ENCODE data around the gene MEI1.

MEI1 gene

GRCh38 chr22:41684194-41684593, 15.1 kb upstream of the MEI1 start:
- TF ChIP-seq CTCF (IDR thresholded peaks at IDR 0.05) (no peak), ZFX (IDR thresholded peaks at IDR 0.05; ENCODE audit: borderline replicate concordance) (no peak)
- H3K27ac ChIP-seq, result no peak overlapping the region

DNA sequence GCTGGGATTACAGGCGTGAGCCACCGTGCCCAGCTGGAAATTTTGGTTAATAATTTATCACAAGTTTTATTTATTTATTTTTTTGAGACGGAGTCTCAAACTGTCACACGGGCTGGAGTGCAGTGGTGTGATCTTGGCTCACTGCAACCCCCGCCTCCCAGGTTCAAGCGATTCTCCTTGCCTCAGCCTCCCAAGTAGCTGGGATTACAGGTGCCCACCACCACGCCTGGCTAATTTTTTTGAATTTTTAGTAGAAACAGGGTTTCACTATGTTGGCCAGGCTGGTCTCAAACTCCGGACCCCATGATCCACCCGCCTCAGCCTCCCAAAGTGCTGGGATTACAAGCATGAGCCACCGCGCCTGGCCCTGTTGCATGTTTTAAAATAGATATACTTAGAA, 12.4 kb upstream of the MEI1 start:
- peak overlapping the region; percentile 91; the same call in 1 of the 2 replicates for H3K27ac ChIP-seq

DNA sequence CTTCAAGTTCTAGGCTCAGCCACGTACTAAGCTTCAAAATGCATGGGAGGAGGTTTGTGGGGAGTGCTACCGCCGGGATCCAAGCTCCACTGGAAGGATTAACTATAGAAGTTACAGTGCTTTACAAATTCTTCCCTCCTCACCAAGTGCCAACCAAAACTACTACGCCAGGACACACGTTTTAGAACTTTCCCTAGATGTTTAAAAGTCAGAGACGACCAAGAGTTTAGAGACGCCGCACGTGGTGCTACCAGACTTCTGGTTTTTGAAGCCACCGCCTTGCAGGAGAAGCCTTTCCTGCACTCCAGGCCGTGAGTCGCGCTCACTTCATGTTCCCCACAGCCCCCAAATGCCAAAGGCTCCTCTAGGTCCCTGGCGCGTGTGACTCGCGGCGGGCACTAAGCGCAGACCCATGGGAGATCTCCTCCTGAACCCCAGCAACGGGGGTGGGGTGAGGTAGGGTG, 11.4 kb upstream of the MEI1 start:
- TF ChIP-seq ZFX (IDR thresholded peaks at IDR 0.05; ENCODE audit: borderline replicate concordance), result no peak
- TF ChIP-seq CTCF (IDR thresholded peaks at IDR 0.05), result no peak
- peak overlapping the region; percentile 91 for H3K27ac ChIP-seq

DNA sequence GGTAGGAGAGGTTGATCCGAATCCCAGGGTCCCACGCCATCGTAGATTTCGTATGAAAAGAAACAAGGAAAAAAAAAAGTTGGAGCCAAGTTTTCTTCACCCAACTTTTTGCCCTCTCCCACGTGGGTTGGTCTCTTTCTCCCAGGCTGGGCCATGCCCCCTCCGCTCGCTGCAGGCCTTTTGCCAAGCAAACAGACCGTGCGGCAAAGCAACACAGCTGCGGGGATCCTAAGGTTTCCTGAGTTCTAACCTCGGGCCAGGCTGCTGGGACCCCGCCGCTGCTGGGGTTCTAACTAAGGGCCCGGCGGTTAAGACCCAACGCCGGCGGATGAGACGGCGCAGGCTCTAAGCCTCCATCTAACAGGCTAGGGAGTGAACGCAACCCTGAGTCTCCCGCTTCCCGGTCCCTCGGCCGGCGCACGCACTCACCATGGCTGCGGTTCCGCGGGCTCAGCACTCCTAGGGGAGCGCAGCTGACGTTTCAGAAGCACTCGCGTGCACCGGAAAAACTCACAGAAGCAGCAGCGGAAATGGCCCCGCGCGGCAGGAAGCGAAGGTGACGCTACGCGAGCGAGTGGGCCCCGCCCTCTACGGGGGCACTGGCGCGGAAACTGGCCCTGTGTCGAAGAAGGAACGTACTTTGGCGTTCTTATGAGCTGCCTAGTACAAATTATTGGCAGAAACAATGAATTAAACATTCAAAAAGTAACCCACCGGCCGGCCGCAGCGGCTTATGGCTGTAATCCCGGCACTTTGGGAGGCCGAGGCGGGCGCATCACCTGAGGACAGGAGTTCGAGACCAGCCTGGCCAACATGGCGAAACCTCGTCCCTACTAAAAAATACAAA, 10.7 kb upstream of the MEI1 start, which contains the start of gene SNU13:
SNU13 (minus strand) TSS at position 503 of the 847 bp plus-strand sequence; CDS start at position 432, 71 bp downstream.
- H3K27ac ChIP-seq, result peak within 1 kb of the TSS; percentile 91
- TF ChIP-seq ZFX (IDR thresholded peaks at IDR 0.05; ENCODE audit: borderline replicate concordance) (no peak), CTCF (IDR thresholded peaks at IDR 0.05) (no peak; the same call in 1 of the 2 replicates)

DNA sequence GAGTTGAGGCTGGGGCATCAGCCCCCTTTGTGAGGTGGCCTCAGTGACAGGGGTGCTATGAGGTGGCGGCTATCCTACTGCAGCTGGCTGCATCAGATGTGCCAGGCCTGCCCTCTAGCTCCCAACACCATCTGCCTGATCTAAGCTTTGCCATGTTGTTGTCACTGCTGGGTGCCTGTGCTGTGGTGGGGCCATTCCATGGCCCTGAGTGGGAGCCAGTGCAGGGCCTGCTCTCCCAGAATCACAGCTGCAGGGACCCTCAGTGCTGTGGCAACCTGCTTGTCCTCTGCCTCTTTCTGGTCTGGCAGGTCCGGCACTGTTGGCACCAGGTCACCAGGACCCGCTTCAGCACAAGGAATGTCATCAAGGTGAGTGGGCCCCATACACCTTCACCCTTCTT, 8.8 kb upstream of the MEI1 start:
- no peak overlapping the region for H3K27ac ChIP-seq
- no peak for TF ChIP-seq ZFX (IDR thresholded peaks at IDR 0.05; ENCODE audit: borderline replicate concordance)
- no peak for TF ChIP-seq CTCF (IDR thresholded peaks at IDR 0.05)

- TF ChIP-seq ZFX (IDR thresholded peaks at IDR 0.05; ENCODE audit: borderline replicate concordance) (no peak), CTCF (IDR thresholded peaks at IDR 0.05) (no peak)
- no peak overlapping the region for H3K27ac ChIP-seq
Measured at GRCh38 chr22:41695211-41695610, 4.1 kb upstream of the MEI1 start.

DNA sequence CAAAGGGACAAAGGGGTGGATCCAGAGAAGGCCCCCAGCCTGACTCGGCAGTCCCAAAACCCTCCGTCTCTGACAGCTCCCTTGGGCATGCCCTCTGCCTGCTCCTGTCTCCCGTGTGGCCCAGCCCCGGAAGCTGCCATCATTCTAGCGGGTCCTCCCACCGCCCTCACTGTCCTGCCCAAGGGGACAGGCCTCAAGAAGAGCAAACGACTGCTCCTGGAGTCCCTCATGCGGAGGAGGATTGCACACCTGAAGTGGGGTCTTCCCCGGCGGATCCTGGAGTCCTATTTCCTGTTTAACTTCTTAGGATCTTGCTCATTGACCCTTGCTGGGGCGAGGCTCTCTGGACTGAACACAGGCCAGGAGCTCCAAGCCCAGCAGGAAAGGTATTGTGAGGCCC, 2.6 kb upstream of the MEI1 start:
- TF ChIP-seq CTCF (IDR thresholded peaks at IDR 0.05) (no peak), ZFX (IDR thresholded peaks at IDR 0.05; ENCODE audit: borderline replicate concordance) (no peak)
- H3K27ac ChIP-seq, result no peak overlapping the region

Data from 22Rv1 (cell line).